Epithelial cell of esophagus (primary cell): ENCODE measurements around the gene KCTD19.

Source experiments
- DNase-seq: peaks from one replicate; pipeline ENCODE4 v3.0.0; 2010; ENCODE audit warnings: low read depth
- H3K4me3 ChIP-seq: 2 replicates; pipeline ENCODE4 v1.5.1; 2011; ENCODE audit warnings: mild to moderate bottlenecking, low read length, control low read depth
- CTCF ChIP-seq: IDR thresholded peaks from 2 replicates; pipeline ENCODE4 v1.5.1; 2011; ENCODE audit warnings: low read depth, mild to moderate bottlenecking, low read length, control low read depth, inconsistent platforms; ENCODE audit not compliant: insufficient read depth; ENCODE audit errors: missing control alignments

Gene KCTD19

GRCh38 chr16:67260426-67261063 lies 66.0 kb downstream of the KCTD19 start:
- no peak overlapping the region for H3K4me3 ChIP-seq
- DNase-seq: peak; percentile 69
- TF ChIP-seq CTCF: peak; percentile 88

- H3K4me3 ChIP-seq: no peak overlapping the region
- no peak for DNase-seq
- TF ChIP-seq CTCF: no peak
Observed at GRCh38 chr16:67259705-67260104, 66.8 kb downstream of the KCTD19 start.

- DNase-seq: no peak
Observed at GRCh38 chr16:67258161-67258835, 68.2 kb downstream of the KCTD19 start.

GRCh38 chr16:67257486-67258160 lies 68.9 kb downstream of the KCTD19 start:
- no peak for DNase-seq
- H3K4me3 ChIP-seq: no peak overlapping the region
- TF ChIP-seq CTCF: no peak

More at GRCh38 chr16:67258161-67258835, 68.2 kb downstream of the KCTD19 start:
- TF ChIP-seq CTCF: no peak
- H3K4me3 ChIP-seq: no peak overlapping the region

GRCh38 chr16:67256701-67257230 lies 69.8 kb downstream of the KCTD19 start:
- no peak overlapping the region for H3K4me3 ChIP-seq
- no peak for TF ChIP-seq CTCF
- DNase-seq: no peak

- no peak for TF ChIP-seq CTCF
- no peak overlapping the region for H3K4me3 ChIP-seq
Observed at GRCh38 chr16:67255553-67256221, 70.9 kb downstream of the KCTD19 start.

More at GRCh38 chr16:67255553-67256221, 70.9 kb downstream of the KCTD19 start:
- no peak for DNase-seq
